Loucy (cell line): ENCODE results near the gene FBXW12.

Experiments used
- CTCF ChIP-seq: fragments of 200-600 bp; sonication (generic); conservative IDR thresholded peaks from 2 replicates; pipeline ENCODE4 v1.5.1; 2014; ENCODE audit warnings: mild to moderate bottlenecking, antibody characterized with exemption, low read length
- EZH2phosphoT487 ChIP-seq: fragments of 200-600 bp; IDR thresholded peaks from 2 replicates; pipeline ENCODE4 v1.6.1; 2018; ENCODE audit warnings: antibody characterized with exemption, mild to moderate bottlenecking, moderate library complexity, borderline replicate concordance

- TF ChIP-seq CTCF: no peak
- no peak for TF ChIP-seq EZH2phosphoT487
These were observed 35.6 kb downstream of the FBXW12 start for GRCh38 chr3:48407542-48408099.
